NCI-H2171 (cell line): Measurements from ENCODE around the gene CAPN15.
"Not testable (repeated sequence)": the region's sequence is repeated elsewhere in the genome, so short reads cannot be mapped to it uniquely, and the experiment has no call there.

Experiments used
- DNase-seq: peaks from one replicate; lab custom pipeline; 2025; lab: John Stamatoyannopoulos, UW

Gene CAPN15

GRCh38 chr16:592518-593306, 65.2 kb downstream of the CAPN15 start:
- DNase-seq, result peak; percentile 85

DNA sequence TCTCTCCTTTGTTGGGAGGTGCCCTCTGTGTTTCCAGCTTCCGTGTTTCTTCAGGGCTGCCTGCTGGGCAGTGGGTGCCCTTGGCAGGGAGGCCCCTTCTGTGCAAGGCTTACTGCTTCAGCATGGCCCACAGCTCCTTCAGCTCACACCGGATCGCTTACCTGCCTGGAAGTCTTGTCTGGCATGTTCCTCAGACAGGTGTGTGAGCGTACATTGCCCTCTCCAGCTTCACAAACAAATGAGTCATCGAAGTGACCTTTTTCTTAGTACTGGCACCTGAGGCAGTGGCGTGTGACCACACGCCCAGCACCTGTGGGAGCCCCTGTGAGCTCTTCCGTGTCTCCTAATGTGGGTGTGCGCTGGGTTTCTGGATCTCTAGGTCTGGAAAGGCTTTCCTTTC, 65.9 kb downstream of the CAPN15 start:
- DNase-seq, result no peak

DNA sequence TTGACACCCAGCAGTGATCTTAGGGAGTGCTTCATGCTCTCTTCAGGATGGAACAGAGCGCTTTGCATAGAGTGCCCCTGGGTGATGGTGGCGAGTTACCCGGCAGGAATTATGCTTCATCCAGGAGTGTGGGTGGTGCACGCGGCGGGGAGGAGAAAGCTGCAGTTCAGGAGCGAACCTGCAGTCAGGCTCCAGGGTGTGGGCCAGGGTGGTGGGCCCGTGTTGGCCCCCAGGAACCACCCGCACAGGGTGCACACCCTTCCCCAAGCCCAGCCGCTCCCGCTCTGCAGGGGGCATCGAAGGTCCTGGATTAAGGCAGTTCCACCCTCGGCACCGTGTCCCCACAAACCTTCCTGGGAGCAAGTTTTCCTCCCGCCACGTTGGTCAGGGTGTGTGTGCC, 66.3 kb downstream of the CAPN15 start:
- DNase-seq, result no peak

- DNase-seq, result no peak
These were observed 67.6 kb downstream of the CAPN15 start for GRCh38 chr16:595094-595528.

DNA sequence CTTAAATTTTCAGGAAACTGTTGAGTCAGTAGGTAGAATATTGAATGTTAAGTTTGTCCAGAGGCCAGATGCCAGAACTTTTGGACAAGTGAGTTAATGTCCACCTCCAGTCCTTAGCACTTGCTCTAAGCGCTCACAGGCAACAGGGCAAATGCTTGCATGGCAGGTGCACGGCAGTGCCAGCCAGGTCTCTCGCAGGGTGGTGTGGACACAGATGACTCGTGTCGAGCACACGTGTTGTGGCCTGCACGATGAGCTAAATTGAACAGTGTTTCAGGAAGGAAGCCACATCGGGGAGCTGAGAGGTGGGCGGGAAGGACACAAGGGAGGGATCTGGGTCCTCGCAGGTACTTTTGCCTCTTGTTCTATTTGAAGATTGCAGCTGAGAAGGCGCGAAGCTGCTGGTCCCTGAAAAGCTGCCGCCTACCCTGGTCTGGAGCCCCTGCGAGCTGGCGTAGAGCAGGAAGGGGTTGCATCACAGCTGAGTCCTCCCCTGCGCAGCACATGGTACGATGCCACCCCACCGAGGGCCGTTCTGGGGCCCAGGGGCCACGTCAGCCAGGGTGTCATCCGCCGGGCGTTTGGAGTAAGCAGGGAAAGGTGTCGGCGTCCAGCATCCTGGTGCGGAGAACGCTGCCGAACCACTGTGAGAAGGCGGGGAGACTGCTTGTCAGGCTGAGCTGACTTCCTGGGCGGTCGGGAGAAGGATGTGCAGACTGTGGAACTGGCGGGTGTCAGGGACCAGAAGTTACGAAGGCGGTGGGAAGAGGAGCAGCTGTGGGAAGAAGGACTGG, 68.6 kb downstream of the CAPN15 start:
- DNase-seq, result no peak

- DNase-seq, result no peak
These were observed 69.2 kb downstream of the CAPN15 start for GRCh38 chr16:596736-597060.

DNA sequence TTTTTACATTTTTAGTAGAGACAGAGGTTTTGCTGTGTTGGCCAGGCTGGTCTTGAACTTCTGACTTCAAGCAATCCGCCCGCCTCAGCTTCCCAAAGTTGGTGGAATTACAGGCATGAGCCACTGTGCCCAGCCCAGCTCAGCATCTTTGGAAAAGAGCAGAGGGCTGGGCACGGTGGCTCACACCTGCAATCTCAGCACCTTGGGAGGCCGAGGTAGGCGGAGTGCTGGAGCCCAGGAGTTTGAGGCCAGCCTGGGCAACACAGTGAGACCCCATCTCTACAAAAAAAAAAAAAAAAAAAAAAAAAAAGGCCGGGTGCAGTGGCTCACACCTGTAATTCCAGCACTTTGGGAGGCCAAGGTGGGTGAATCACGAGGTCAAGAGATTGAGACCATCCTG, 70.1 kb downstream of the CAPN15 start:
- DNase-seq, result not testable (repeated sequence)

DNA sequence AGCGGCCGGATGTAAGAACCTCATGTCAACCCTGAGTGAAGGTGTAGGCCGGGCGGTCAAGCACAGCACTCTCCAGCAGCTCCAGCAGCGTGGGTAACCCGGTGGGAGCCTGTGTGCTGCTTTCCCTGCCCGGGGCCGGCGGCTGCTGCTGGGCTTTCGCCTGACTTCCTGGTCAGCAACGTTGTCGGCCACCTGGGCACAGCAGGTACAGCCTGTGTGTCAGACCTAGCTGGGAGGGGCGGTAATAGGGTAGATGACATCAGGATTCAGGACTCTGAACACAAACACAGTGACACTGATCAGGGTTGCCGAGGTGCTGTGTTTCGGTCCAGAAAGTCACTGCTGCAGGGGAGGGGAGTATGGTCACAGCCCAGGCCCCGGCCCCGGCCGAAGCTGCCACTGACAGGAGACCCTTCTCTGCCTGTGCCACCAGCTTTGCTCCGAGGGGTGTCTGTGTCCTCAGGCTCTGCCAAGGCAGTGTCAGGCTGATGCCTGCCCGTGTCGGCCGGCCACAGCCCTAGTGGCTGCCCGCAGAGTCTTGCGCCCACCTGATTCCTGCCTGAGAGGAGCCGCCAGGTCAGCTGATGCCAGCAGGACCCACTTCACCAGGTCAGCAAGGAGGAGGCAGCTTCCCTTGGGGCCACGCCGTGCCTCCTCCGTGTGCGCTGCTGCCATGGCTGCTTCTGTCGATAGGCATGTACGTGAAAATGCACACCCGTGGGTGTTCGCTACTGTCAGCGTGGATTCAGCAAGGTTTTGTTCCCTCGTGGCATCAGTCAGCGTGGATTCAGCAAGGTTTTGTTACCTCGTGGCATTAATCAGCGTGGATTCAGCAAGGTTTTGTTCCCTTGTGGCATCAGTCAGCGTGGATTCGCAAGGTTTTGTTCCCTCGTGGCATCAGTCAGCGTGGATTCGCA, 71.6 kb downstream of the CAPN15 start:
- no peak for DNase-seq

GRCh38 chr16:600781-601180, 73.3 kb downstream of the CAPN15 start:
- DNase-seq, result no peak

GRCh38 chr16:603933-604332, 76.4 kb downstream of the CAPN15 start:
- DNase-seq, result no peak
